GM18873 (cell line): Measurements from ENCODE around the gene BCAS3.

Experiments used
- ATAC-seq: cut with Tn5 transposase; IDR thresholded peaks from one replicate; pipeline ENCODE4 v1.9.1; 2021; ENCODE audit warnings: mild to moderate bottlenecking, moderate library complexity, moderate number of reproducible peaks; ENCODE audit not compliant: unreplicated experiment, low FRiP score

The BCAS3 gene

DNA sequence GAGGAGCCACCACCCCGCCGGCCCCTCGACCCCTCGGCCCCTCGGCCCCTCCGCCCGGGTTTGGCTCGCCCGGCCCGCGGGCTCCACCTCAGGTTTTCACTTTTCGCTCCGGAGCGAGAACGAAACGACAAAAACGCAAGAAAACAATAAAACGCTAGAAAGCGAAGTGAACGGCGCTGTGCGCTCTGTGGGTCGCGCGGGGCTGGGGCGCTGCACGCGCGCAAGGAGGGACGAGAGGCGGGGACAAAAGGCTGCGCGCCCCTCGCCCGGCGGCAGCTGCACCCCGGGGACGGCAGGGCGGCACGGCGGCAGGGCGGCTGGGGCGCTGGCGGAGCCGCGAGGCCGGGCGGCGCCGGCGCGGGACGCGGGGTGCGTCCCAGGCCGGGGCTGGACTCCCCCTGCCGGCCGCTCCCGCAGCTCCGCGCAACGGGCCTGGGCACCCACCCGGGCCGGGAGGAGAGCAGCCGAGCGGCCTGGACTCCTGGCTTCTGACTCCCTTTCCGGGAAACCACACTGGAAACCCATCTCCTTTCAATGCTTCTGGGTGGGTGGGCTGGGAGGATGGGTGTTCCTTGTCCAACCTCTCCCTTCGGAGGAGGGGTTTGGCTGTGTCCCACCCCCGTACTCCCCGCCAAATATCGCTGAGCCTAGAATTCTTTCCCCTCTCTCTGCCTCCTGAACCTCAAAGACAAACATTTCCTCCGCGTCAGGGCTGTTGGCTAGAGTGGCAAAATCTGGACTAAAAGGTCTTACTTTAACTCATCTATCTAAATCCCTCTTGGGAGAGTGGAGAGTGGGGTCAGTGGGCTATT lies 731.9 kb downstream of the BCAS3 start:
- no peak for ATAC-seq

DNA sequence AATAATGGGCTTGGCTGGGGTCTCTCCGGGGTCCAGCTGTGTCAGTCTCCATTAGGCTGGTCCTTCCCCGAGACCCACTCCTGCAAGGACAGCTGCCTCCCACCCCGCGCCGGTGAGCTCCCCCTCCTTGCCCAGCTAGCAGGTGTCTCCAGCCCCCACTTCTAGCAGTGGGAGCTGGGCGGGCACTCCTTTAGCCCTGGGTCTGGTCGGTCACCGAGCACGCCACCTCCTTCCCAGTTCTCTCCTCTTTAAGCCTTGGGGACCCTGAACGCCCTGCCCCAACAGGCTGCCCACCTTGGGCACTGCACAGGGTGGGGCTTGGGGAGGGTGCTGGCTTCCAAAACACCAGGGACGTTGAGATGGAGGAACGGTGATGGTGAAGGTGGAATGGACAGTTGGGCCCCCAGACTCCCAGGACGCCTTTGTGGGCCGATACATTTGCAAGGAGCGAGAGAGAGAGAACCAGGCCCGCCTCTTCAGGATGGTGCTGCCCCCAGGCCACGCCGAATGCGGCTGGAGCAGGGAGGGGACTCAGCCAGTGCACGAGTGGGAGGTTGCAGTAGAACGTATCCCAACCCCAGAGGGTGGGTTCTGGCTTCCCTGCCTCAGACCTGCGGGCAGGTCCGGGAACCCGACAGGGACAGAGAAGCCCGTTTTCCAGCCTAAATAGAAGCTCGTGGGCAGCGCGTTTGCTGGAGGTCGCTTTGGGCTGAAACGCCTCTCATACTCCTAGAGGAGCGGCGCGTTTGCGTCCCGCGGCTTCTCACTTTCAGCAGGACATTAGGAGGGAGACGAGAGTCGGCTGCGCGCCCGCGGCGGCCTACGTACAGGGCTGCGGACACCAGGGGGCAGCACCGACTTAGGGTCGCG lies 732.7 kb downstream of the BCAS3 start:
- no peak for ATAC-seq

DNA sequence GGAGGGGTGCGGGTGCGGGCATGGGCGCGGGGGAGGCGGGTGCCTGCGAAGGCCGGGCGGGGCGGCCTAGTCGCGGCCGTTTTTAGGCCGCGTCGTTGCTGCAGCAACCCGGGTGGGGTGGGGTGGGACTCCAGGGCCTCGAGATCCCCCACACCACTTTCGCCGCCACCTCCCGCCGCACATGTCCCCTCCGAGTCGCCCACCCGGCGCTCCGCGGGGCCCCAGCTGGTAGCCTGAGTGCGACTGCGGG lies 733.3 kb downstream of the BCAS3 start:
- ATAC-seq = no peak

DNA sequence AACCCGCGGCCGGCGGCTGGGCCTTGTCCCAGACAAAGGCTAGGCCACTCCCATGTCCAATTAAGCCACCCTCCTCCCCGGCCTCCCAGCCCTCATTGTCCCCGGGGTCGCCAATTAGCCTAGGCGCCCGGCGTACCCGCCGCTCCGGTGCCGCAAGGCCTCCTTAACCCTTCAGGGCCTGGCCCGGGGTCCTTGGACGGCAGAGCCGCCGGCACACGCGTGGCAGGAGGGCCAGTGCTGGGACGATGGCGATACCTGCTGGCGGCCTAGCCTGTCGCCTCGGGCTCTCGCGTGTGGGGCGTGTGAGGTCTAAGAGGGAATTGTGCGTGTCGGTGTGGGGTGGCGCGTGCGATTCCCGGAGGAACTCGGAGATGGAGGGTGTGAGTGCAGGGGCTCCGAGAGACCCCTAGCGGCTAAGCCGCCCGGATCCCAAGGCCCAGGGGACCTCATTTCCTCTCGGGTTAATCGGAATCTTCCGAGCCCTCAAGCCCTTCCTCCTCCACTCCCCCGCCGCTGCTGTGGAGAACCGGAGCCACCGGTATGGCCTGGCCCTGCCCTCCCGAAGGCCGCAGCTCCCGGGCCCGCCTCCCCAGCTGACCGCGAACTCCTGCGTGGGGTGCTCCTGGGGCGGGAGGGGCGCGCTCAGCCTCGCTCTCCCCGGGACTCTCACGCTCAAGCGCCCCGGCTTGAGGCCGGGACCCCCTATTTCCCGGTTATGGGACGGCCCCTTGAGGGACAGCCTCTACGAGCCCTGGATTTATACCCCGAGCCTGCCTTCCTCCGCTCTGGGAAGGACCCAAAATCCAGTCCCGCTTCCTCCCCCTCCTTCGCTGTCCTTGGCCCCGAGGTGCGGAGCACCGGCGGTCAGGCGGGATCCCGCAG lies 733.9 kb downstream of the BCAS3 start:
- ATAC-seq = no peak

DNA sequence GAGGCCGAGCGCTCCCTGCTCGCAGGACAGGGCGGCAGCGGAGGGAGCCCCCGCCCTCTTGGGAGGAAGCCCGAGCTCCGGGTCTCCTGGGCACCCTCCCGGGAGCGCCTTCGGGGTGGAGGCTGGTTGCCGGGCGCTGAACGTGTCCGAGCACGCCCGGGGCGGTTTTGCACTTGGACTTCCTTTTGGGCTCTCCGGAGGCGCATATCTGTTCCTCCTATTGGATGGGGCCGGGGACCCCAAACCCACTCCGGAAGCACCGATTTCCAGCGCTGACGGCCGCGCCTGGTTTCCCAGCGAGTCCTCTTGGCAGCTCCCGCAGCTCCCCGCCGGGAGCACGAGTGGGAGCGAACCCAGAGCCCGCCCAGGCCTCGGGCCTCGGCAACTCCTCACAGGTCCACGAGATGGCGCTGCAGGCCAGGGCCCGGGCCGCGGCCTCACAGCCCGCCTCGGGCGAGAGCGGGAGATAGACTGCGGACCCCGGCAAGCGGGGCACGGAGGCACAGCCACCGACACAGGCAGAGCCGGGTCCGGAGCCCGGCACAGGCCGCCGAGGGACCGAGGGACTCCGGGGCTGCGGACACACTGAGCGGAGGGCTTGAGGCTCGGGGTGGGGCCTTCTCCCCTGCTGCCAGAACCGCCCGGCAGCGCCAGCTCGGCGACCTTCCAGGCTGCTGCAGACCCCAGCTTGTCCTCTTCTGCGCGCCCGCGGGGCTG lies 734.6 kb downstream of the BCAS3 start:
- no peak for ATAC-seq

DNA sequence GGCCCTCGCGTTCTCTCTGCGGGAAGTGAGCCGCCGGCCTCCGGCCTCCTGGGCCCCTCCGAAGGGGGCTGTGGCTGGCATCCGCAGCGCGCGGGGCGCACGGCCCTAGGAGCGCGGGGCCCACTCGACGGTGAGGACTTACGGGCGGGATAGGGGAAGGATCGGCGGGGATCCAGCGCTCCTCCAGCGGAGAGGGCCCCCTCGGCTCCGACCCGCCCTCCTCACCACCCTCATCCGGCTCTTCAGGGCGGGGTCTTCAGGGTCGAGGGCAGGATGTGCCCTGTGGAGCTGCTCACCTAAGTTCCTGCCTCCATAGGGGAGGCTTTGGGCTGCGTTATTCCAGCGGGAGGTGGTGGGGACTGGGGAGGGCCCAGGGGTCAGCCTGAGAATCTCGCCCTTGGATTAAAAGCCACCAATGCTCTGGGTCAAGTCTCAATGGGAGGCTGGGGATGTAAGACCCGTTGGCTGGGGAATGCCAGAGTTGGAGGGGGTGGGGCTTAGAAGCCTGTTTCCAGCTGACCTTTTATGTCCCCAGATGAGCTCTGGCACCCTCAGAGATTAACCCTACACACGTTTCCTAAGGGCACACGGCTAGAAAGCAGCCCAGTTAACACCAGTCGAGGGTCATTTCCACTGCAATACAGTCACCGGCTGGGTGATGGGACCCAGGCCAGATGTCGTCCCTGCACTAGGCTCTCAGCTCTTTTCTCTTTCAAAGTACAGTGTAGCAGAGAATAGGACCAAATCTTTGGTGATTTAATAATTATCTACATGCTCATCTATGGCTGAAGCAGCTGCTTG lies 735.4 kb downstream of the BCAS3 start:
- no peak for ATAC-seq

DNA sequence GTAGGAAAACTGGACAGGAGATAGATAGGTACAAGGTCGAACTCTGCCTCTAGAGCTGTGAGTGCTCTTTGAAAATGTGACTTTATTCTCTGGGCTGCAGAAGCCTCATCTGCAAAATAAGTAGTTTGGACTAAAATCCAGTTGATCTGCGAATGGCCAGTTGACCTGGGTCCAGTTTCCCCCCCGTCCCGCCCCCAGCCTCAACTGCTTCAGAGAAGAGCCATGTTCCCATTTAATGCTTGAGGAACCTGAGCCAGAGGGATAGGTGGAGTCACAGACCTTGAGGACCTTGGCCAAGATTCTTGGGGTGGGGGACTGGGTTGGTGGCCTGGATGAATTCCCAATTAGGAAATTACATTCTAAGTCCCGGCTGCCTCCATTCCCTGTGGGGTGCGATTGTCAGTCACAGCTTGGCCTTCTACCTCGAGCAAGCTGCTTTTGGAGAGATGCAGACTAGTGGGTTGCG lies 736.0 kb downstream of the BCAS3 start:
- no peak for ATAC-seq

DNA sequence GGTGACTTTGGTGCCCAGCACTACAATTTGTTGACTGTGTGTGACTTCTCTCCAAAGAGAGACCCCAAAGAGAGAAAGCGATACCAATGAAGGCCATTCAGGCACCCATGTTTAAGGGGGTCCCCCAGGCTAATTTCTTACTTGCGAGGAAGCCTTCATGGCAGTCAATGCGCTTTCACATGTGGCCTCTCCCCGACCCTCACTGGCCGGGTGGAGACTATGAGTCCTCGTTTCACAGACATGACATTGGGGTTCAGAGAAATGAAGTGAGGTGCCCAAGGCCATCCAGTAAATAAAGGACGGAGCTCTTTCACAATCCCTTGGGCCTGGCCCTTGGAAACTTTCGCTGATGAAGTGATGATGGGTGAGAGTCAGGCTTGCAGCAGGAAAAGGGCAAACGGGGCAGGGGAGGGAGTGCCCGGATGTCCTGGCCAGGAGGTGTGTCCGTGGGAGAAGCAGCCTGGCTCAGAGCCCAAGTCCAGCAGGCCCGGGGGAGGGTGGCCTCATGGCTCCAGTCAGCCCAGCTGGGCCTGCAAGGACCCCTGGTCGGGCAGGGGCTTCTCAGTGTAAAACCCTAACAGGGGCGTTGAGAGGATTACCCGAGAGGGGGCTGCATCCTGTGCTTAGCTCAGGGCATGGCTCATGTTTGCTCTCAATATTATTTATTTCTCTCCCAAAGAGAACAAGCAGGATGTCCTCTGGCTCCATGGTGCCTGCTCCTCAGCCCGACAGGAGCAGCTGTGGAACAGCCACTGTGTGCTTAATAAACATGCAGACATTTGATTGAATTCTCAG lies 736.7 kb downstream of the BCAS3 start:
- no peak for ATAC-seq

DNA sequence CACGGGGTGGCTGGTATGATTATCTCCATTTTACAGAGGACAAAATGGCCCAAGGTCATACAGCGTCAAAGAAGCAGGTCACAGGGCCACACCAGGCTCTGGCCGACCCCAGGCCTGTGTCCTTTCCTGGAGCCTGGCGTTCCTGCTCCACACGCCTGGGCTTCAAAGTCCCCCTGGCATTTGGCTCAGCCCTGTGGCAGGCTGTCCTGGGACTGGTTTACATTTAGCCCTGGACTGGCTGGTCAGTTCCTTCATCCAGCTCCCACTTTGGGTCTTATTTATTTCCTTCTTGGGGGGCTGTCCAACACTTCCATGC lies 737.2 kb downstream of the BCAS3 start:
- no peak for ATAC-seq

DNA sequence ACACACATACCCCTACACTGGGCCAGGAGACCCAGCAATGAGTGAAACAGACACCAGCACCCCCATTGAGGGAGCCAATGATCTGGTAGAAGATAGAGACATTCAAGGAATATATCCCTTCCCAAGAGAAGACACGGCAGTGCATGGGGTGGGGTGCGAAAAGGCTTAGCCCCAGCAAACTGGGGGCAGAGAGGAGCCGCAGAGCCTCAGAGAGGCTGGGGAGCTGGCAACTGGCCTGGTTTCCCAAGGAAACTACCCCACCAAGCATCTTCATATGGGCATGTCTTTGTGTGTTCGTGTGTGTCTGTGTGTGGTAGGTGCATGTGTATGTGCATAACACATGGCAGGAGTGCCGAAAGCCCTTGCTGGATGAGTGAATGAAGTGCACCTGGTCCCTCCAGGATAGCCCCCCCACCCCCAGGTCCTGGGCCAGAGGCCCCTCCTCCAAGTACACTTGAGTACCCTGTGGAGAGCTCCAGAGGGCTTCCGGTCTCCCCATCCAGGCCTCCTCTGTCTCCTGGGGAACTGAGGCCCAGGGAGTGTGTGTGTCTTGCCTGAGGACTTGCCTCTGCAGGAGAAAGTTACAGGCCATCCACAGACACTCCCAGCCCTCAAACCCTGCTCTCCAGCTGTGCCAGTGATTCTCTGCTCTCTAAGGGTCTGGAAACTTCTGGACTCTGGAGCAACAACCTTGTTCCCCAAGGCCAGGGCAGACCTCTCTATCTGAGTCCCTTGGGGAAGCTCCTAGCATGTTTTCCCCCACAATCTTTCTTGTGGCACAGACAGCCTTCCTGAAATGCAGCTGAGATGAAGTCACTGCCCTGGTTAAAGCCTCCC lies 737.9 kb downstream of the BCAS3 start:
- no peak for ATAC-seq

DNA sequence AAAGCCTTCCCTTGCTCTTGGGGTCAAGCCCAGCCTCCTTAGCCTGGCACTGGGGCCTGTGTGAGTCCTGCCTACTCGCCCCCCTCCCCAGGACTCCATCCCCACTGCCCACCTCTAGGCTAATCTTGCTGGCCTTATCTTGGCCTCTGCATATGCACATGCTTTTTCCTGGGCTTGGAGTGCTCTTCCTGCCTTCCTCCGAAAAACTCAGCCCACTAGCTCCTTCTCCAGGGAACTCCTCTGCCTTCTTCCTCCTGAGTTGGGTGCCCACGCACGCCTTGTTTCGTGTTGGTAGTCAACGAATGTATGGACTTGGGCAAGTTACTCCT lies 738.5 kb downstream of the BCAS3 start:
- ATAC-seq = no peak

DNA sequence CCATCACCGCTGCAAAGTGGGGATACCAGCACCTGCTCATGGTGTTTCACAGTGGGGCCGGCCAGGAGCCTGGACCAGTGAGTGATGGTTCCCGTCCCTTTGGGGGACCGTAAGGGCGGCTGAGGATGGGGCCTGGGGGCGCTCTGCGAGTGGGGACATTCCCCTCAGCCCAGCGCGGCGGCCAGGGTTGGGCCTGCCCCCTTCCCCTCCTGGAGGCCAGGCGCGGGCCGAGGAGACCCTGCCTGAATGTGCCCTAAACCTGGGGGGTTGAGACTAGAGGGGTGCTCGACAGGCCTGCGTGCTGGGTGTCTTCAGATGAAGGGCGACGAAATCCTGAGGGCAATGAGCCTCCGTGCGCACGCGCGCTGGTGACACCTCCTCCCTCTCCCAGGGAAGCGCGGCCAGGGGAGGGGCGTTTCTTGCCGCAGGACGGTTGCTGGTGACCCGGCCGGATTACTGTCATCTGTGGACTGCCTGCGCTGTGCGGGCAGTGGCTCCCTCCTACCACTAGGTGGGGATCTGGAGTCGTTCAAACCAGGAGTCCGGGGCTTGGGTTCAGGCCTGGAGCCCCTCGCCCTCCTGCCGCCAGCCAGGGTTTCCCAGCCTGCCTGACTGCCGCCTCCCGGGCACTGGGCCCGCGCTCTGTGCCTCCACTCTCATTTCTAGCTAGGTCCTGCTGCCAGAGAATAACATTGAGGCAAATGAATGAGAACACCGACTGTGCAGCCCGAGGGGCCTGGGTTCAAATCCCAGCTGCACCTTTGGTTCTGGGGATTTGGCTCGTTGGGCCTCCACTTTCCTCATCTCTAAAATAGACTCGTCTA lies 739.1 kb downstream of the BCAS3 start:
- ATAC-seq = peak; percentile 46

DNA sequence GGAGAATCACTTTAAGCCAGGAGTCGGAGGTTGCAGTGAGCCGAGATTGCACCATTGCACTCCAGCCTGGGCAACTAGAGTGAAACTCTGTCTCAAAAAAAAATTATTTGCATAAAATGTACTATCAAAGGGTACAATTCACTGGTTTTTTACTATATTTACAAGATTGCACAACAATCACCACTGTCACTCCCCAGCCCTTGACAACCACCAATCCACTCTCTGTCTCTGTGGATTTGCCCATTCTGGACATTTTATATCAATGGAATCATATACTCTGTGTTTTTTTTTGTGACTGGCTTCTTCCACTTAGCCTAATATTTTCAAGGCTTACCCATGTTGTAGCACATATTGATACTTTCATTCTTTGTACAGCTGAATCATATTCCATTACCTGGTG lies 740.8 kb downstream of the BCAS3 start:
- no peak for ATAC-seq

DNA sequence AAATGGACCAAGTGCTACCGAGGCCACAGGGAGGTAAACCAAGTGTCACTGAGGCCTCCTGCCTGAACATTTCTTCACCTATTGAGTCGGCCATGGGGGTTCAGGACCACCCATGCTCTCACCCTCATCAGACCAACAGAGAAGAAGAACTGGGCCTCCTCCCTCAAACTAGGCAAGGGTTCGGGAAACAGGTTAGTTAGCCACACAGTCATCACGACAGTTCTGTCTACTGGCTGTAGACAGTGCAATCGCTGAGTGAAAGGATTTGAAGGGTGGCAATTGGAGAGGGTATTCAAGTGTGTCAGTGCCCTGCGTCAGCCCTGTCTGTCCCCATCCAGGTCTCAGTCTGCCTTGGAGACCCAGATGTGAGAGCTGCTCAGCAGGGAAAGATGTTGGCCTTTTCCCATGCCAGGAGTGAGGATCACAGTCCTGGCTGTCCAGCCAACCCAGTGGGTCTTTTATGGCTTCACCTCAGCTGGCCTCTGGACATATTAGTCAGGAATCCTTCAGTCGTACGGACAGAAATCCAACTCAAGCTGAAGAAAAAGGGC lies 741.9 kb downstream of the BCAS3 start:
- ATAC-seq = no peak

DNA sequence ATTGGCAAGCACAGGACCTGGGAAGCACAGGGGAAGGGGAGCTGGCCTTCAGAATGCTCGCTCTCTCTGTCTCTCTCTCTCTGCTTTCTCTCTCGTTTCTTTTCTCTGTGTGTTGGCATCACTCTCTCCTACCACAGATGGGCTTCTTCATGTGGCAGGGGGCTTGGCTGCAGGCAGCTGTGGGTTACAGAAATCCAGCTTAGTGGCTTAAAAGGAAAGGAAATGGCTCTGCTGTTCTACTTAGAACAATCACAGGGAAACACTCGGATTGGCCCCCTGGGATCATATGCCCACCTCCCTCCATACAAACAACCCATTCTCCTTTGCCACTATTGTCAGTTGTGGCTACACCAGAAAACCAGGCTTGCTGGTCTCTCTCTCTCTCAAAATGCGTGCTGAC lies 742.4 kb downstream of the BCAS3 start:
- ATAC-seq = no peak

DNA sequence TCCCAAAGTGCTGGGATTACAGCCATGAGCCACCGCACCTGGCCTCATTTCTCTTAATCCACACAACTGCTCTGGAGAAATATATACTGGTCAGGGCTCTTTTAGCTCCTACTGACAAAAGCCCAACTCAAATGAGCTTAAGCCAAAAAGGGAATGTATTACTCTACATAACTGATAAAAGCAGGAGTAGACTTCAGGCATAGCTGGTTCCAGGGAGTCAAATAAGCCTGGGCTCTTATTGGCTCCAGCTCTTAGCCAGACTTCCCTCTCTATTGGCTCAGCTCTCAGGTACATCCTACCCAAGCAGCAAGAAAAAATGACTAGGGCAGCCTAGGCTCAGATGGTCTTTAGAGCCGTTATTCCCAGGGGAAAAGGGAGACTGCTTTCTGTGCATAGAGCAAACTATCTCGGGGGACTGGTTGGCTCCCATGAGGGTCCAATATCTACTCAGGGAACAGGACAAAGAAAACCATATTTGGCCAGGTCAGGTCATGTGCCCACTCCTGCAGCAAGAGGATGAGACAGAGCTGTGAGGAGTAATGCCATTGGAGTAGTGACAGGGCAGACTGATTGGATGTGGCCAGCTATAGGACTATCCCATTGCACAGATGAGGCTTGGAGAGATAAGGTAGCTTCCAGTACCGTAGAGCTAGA lies 743.2 kb downstream of the BCAS3 start:
- no peak for ATAC-seq

DNA sequence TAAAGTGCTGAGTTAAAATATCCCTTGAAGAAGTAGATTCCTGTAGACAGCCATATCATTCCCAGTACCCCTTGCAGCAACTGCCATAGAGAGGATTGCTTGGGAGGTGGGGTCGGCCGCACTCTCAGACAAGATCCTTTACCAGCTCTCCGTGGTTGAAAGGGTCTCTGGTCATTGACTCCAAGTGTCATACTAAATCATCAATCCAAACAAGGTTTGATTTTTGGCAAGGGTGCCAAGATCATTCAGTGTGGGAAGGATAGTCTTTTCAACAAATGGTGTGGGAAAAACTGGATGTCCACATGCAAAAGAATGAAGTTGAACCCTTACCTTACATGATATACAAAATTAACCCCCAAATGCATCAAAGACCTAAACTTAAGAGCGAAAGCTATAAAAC lies 743.8 kb downstream of the BCAS3 start:
- no peak for ATAC-seq
